ENCODE data around the gene GRK5.
A peak's percentile ranks its signal among the peaks of the same experiment; 100 is the strongest.

GRK5 gene

GRCh38 chr10:119441921-119442757 is 234.8 kb downstream of the GRK5 start:
- no peak for DNase-seq (ENCODE audit: low read depth)
- H3K4me3 ChIP-seq (ENCODE audit: low read depth, low read length), result no peak overlapping the region
- peak; percentile 8 for TF ChIP-seq CTCF (IDR thresholded peaks at IDR 0.05; ENCODE audit: low read depth, low read length, missing control alignments)

DNA sequence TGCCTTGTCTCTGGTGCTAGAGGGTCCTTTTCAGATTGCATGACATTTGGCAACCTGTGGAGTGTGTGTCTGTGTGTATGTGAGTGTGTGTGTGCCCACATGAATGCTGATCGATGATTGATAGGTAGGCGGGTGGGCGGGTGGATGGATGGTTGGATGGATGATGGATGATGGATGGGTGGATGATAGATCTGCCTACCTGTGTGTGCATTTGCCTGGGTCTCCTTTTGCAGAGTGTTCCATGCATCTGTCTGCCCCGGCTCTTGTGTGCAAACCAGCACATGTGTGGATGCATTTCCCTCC is 235.3 kb downstream of the GRK5 start:
- no peak overlapping the region for H3K4me3 ChIP-seq (ENCODE audit: low read depth, low read length)
- no peak for TF ChIP-seq CTCF (IDR thresholded peaks at IDR 0.05; ENCODE audit: low read depth, low read length, missing control alignments)
- DNase-seq (ENCODE audit: low read depth), result no peak

DNA sequence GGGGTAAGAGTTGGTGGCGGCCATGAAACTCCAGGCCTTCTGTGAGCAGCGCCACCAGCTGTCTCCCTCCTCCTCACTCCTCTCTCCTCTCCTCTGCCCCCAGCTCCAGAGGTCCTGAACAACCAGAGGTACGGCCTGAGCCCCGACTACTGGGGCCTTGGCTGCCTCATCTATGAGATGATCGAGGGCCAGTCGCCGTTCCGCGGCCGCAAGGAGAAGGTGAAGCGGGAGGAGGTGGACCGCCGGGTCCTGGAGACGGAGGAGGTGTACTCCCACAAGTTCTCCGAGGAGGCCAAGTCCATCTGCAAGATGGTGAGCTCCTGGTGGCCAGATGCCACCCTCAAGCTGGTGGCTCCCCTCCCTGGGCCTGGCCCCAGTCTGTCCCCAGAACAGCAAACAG is 236.1 kb downstream of the GRK5 start:
- DNase-seq (ENCODE audit: low read depth), result no peak
- H3K4me3 ChIP-seq (ENCODE audit: low read depth, low read length), result no peak overlapping the region
- TF ChIP-seq CTCF (IDR thresholded peaks at IDR 0.05; ENCODE audit: low read depth, low read length, missing control alignments), result no peak

- DNase-seq (ENCODE audit: low read depth), result no peak
- no peak for TF ChIP-seq CTCF (IDR thresholded peaks at IDR 0.05; ENCODE audit: low read depth, low read length, missing control alignments)
- H3K4me3 ChIP-seq (ENCODE audit: low read depth, low read length), result no peak overlapping the region
Measured at GRCh38 chr10:119443970-119444660, 236.7 kb downstream of the GRK5 start.

GRCh38 chr10:119444866-119445265 is 237.5 kb downstream of the GRK5 start:
- no peak for DNase-seq (ENCODE audit: low read depth)
- no peak for TF ChIP-seq CTCF (IDR thresholded peaks at IDR 0.05; ENCODE audit: low read depth, low read length, missing control alignments)
- no peak overlapping the region for H3K4me3 ChIP-seq (ENCODE audit: low read depth, low read length)

GRCh38 chr10:119445311-119445934 is 238.1 kb downstream of the GRK5 start:
- no peak overlapping the region for H3K4me3 ChIP-seq (ENCODE audit: low read depth, low read length)
- DNase-seq (ENCODE audit: low read depth), result peak; percentile 42
- peak; percentile 97 for TF ChIP-seq CTCF (IDR thresholded peaks at IDR 0.05; ENCODE audit: low read depth, low read length, missing control alignments)
